H9 (cell line): Measurements from ENCODE around the gene CTDSPL. TPM values are rescaled to one million over a fixed set of nuclear protein-coding genes. Genes with fewer than 3 reads are reported as not detected.
A peak's percentile ranks its signal among the peaks of the same experiment; 100 is the strongest.

Source experiments
- DNase-seq: peaks from one replicate; pipeline ENCODE4 v3.0.0-alpha.2; 2017
- H2AFZ ChIP-seq: one replicate; pipeline ENCODE4 v1.6.1; 2013; ENCODE audit warnings: mild to moderate bottlenecking, low read length, control low read depth, moderate library complexity
- H2AK5ac ChIP-seq: 2 replicates; pipeline ENCODE4 v1.6.1; 2013; ENCODE audit warnings: low read length, control low read depth, mixed read lengths; ENCODE audit not compliant: insufficient read length
- H2BK120ac ChIP-seq: one replicate; pipeline ENCODE4 v1.6.1; 2013; ENCODE audit warnings: low read depth, mild to moderate bottlenecking, low read length, control low read depth, inconsistent platforms; ENCODE audit not compliant: poor library complexity, severe bottlenecking
- H2BK12ac ChIP-seq: 2 replicates; pipeline ENCODE4 v1.6.1; 2013; ENCODE audit warnings: low read length, control low read depth, mixed read lengths, low read depth; ENCODE audit not compliant: insufficient read length
- H2BK15ac ChIP-seq: 2 replicates; pipeline ENCODE4 v1.6.1; 2013; ENCODE audit warnings: low read depth, low read length, control low read depth
- H2BK20ac ChIP-seq: one replicate; pipeline ENCODE4 v1.6.1; 2013; ENCODE audit warnings: low read depth, mild to moderate bottlenecking, low read length, control low read depth, inconsistent platforms; ENCODE audit not compliant: poor library complexity, severe bottlenecking
- H2BK5ac ChIP-seq: 2 replicates; pipeline ENCODE4 v1.6.1; 2013; ENCODE audit warnings: low read length, control low read depth, mixed read lengths; ENCODE audit not compliant: insufficient read length
- H3K14ac ChIP-seq: 2 replicates; pipeline ENCODE4 v1.6.1; 2013; ENCODE audit warnings: low read length, control low read depth; ENCODE audit not compliant: insufficient read depth
- H3K18ac ChIP-seq: 2 replicates; pipeline ENCODE4 v1.6.1; 2013; ENCODE audit warnings: low read depth, mild to moderate bottlenecking, mixed read lengths, low read length, control low read depth; ENCODE audit not compliant: insufficient read length
- H3K23ac ChIP-seq: 2 replicates; pipeline ENCODE4 v1.6.1; 2013; ENCODE audit warnings: low read length, control low read depth, mixed read lengths, low read depth; ENCODE audit not compliant: insufficient read length
- H3K23me2 ChIP-seq: 2 replicates; pipeline ENCODE4 v1.6.1; 2013; ENCODE audit warnings: low read depth, mild to moderate bottlenecking, mixed read lengths, low read length, control low read depth; ENCODE audit not compliant: insufficient read length, poor library complexity, severe bottlenecking
- H3K27ac ChIP-seq: 2 replicates; pipeline ENCODE4 v1.5.1; 2013; ENCODE audit warnings: low read length, control low read depth, mixed read lengths, low read depth; ENCODE audit not compliant: insufficient read length
- H3K27me3 ChIP-seq: 2 replicates; pipeline ENCODE4 v1.6.1; 2013; ENCODE audit warnings: low read length, control low read depth, inconsistent platforms; ENCODE audit not compliant: insufficient read depth
- H3K4ac ChIP-seq: 2 replicates; pipeline ENCODE4 v1.6.1; 2013; ENCODE audit warnings: low read depth, mild to moderate bottlenecking, control low read depth, inconsistent platforms, low read length, moderate library complexity
- H3K4me1 ChIP-seq: 2 replicates; pipeline ENCODE4 v1.6.1; 2013; ENCODE audit warnings: low read length, control low read depth, inconsistent platforms; ENCODE audit not compliant: insufficient read depth
- H3K4me2 ChIP-seq: 2 replicates; pipeline ENCODE4 v1.6.1; 2013; ENCODE audit warnings: low read length, control low read depth, mixed read lengths; ENCODE audit not compliant: insufficient read length, insufficient read depth
- H3K56ac ChIP-seq: 2 replicates; pipeline ENCODE4 v1.6.1; 2013; ENCODE audit warnings: low read depth, mild to moderate bottlenecking, mixed read lengths, low read length, control low read depth; ENCODE audit not compliant: insufficient read length
- H3K79me1 ChIP-seq: 2 replicates; pipeline ENCODE4 v1.6.1; 2013; ENCODE audit warnings: low read depth, mild to moderate bottlenecking, moderate library complexity, low read length, control low read depth, inconsistent platforms; ENCODE audit not compliant: insufficient read depth, poor library complexity, severe bottlenecking
- H3K79me2 ChIP-seq: 2 replicates; pipeline ENCODE4 v1.6.1; 2013; ENCODE audit warnings: low read length, control low read depth, inconsistent platforms; ENCODE audit not compliant: insufficient read depth
- H3K9ac ChIP-seq: 2 replicates; pipeline ENCODE4 v1.6.1; 2013; ENCODE audit warnings: low read length, control low read depth, mixed read lengths; ENCODE audit not compliant: insufficient read length; ENCODE audit errors: extremely low read depth
- H3K9me3 ChIP-seq: one replicate; pipeline ENCODE4 v1.6.1; 2013; ENCODE audit warnings: low read depth, low read length, inconsistent platforms; ENCODE audit not compliant: control insufficient read depth
- H3T11ph ChIP-seq: one replicate; pipeline ENCODE4 v1.6.1; 2013; ENCODE audit warnings: mild to moderate bottlenecking, low read length, control low read depth, inconsistent platforms
- H4K20me1 ChIP-seq: one replicate; pipeline ENCODE4 v1.6.1; 2013; ENCODE audit not compliant: control insufficient read depth, insufficient read length, insufficient read depth
- H4K5ac ChIP-seq: 2 replicates; pipeline ENCODE4 v1.6.1; 2013; ENCODE audit warnings: low read depth, mild to moderate bottlenecking, mixed read lengths, low read length, control low read depth; ENCODE audit not compliant: insufficient read length
- H4K8ac ChIP-seq: replicated peaks from 2 replicates; pipeline ENCODE4 v1.6.1; 2013; ENCODE audit warnings: low read length, control low read depth, mixed read lengths, low read depth; ENCODE audit not compliant: insufficient read length
- H4K91ac ChIP-seq: 2 replicates; pipeline ENCODE4 v1.6.1; 2013; ENCODE audit warnings: low read depth, mild to moderate bottlenecking, moderate library complexity, mixed read lengths, low read length, control low read depth; ENCODE audit not compliant: insufficient read length
- H3K27ac Mint-ChIP-seq, 3 experiments: 2 replicates in 2 of 3; 3 replicates in 1 of 3; pipeline ENCODE4 v1.8.0; 2020 to 2021; ENCODE audit warnings: mixed read lengths in 3 of 3, mild to moderate bottlenecking in 1 of 3, moderate library complexity in 1 of 3
- H3K27me3 Mint-ChIP-seq: 2 replicates; pipeline ENCODE4 v1.8.0; 2021; ENCODE audit warnings: low read depth, mild to moderate bottlenecking, moderate library complexity, mixed read lengths
- H3K36me3 Mint-ChIP-seq, 3 experiments: 2 replicates in 2 of 3; 3 replicates in 1 of 3; pipeline ENCODE4 v1.8.0; 2020 to 2021; ENCODE audit warnings: low read depth in 3 of 3, mixed read lengths in 3 of 3; ENCODE audit not compliant: insufficient read depth in 1 of 3
- H3K4me1 Mint-ChIP-seq, 2 experiments: 2 replicates each; pipeline ENCODE4 v1.8.0; 2020; ENCODE audit warnings: mixed read lengths in 2 of 2
- H3K4me3 Mint-ChIP-seq, 2 experiments: 2 replicates in 1 of 2; 3 replicates in 1 of 2; pipeline ENCODE4 v1.8.0; 2020 to 2021; ENCODE audit warnings: mild to moderate bottlenecking in 2 of 2, mixed read lengths in 2 of 2, moderate library complexity in 1 of 2
- H3K9me3 Mint-ChIP-seq, 2 experiments: 2 replicates in 1 of 2; 3 replicates in 1 of 2; pipeline ENCODE4 v1.8.0; 2020; ENCODE audit warnings: mild to moderate bottlenecking in 2 of 2, mixed read lengths in 2 of 2, moderate library complexity in 1 of 2
- CTCF ChIP-seq: fragments of 200-600 bp; sonication (generic); conservative IDR thresholded peaks from 3 replicates; pipeline ENCODE4 v1.8.0; 2021; ENCODE audit warnings: antibody characterized with exemption, mild to moderate bottlenecking
- WGBS: extraction: QIAGEN DNeasy Blood & Tissue Kit; methylation state at CpG from one replicate; pipeline ENCODE4 v1.1.7; 2013; ENCODE audit warnings: missing lambda C conversion rate, low lambda C conversion rate, mixed read lengths; ENCODE audit not compliant: insufficient read length; ENCODE audit errors: extremely low coverage; 5-methylcytosine and 5-hydroxymethylcytosine counted together
- total RNA-seq: library from RNA; stranded (reverse); gene quantifications from 2 replicates; pipeline ENCODE4 v1.2.1, GENCODE V29; 2021

CTDSPL gene
- total RNA-seq, 1 experiment from 2014 or later = 20.8 TPM

GRCh38 chr3:37935756-37936666 lies 74.3 kb downstream of the CTDSPL start:
- Mint-ChIP-seq H3K4me1 (peaks cover 11 to 17% of the 10 kb centered on the region in 2 experiments), H3K9me3 (no peaks in the 10 kb centered on the region), H3K27me3 (no peaks in the 10 kb centered on the region), H3K36me3 (no peaks in the 10 kb centered on the region), H3K4me3 (no peak overlapping the region), H3K27ac (peak overlapping the region in 1 of 3 experiments; percentile 19; a peak in 2 of 7 replicates)
- H2BK5ac ChIP-seq = no peak overlapping the region
- no peaks in the 10 kb centered on the region for H3K27me3 ChIP-seq
- H2BK120ac ChIP-seq = no peak overlapping the region
- DNase-seq = no peak
- H4K20me1 ChIP-seq = no peaks in the 10 kb centered on the region
- H3K23me2 ChIP-seq = no peaks in the 10 kb centered on the region
- H2BK20ac ChIP-seq = no peak overlapping the region
- no peak overlapping the region for H3K27ac ChIP-seq
- H3K56ac ChIP-seq = no peak overlapping the region
- H4K8ac ChIP-seq = no peak overlapping the region
- H3K9ac ChIP-seq = no peak overlapping the region
- no peak overlapping the region for H2AFZ ChIP-seq
- no peak overlapping the region for H3K4ac ChIP-seq
- H3K4me2 ChIP-seq = no peak overlapping the region
- WGBS = no CpG with 5 or more reads among the region's 9 CpGs
- no peak overlapping the region for H2BK12ac ChIP-seq
- H3K4me1 ChIP-seq = peaks cover 6% of the 10 kb centered on the region; the same call in 1 of the 2 replicates
- no peak overlapping the region for H3K18ac ChIP-seq
- H3T11ph ChIP-seq = no peak overlapping the region
- H4K91ac ChIP-seq = no peak overlapping the region
- H2BK15ac ChIP-seq = no peak overlapping the region
- H3K14ac ChIP-seq = no peak overlapping the region
- H4K5ac ChIP-seq = no peak overlapping the region
- H3K79me1 ChIP-seq = no peaks in the 10 kb centered on the region
- H2AK5ac ChIP-seq = no peak overlapping the region
- no peak overlapping the region for H3K23ac ChIP-seq
- 0 out of 2 replicates have a peak, but pooled peaks cover 2% of the 10 kb centered on the region for H3K79me2 ChIP-seq
- H3K9me3 ChIP-seq = no peaks in the 10 kb centered on the region
- no peak for TF ChIP-seq CTCF
